Neural cell (in vitro differentiated cells): ENCODE data around the gene MSMP. TPM values are rescaled to one million over a fixed set of nuclear protein-coding genes. Genes with fewer than 3 reads are reported as not detected.

Source experiments
- H2AFZ ChIP-seq: fragments of 200-600, 300-800 bp; sonication (generic), shearing (Covaris generic); 2 replicates; pipeline ENCODE4 v1.6.0; 2014; ENCODE audit warnings: low read depth, mild to moderate bottlenecking, antibody characterized with exemption, low read length, moderate library complexity
- H3F3A ChIP-seq: fragments of 200-600 bp; shearing (Covaris generic); 2 replicates; pipeline ENCODE4 v1.6.1; 2016; ENCODE audit warnings: mild to moderate bottlenecking, moderate library complexity, mixed read lengths, antibody characterized with exemption, low read length; ENCODE audit not compliant: insufficient read depth, poor library complexity, severe bottlenecking
- H3K27ac ChIP-seq: fragments of 200-600, 300-800 bp; sonication (generic), shearing (Covaris generic); 2 replicates; pipeline ENCODE4 v1.5.1; 2014; ENCODE audit warnings: mild to moderate bottlenecking, low read length, moderate library complexity
- H3K27me3 ChIP-seq: fragments of 300-800, 200-600 bp; sonication (generic), shearing (Covaris generic); 2 replicates; pipeline ENCODE4 v1.6.0; 2014; ENCODE audit warnings: mild to moderate bottlenecking, low read depth, low read length, moderate library complexity; ENCODE audit not compliant: insufficient read depth
- H3K36me3 ChIP-seq: fragments of 300-800, 200-600 bp; sonication (generic), shearing (Covaris generic); 2 replicates; pipeline ENCODE4 v1.5.1; 2014; ENCODE audit warnings: mild to moderate bottlenecking, antibody characterized with exemption, low read length, moderate library complexity; ENCODE audit not compliant: insufficient read depth
- H3K4me2 ChIP-seq: fragments of 300-800, 200-600 bp; sonication (generic), shearing (Covaris generic); 2 replicates; pipeline ENCODE4 v1.6.0; 2014; ENCODE audit warnings: mild to moderate bottlenecking, low read length
- H3K4me3 ChIP-seq: fragments of 300-800, 200-600 bp; sonication (generic), shearing (Covaris generic); 2 replicates; pipeline ENCODE4 v1.5.1; 2014; ENCODE audit warnings: mild to moderate bottlenecking, low read length, moderate library complexity
- H3K79me2 ChIP-seq: fragments of 200-600 bp; shearing (Covaris generic); replicated peaks from 2 replicates; pipeline ENCODE4 v1.6.0; 2014; ENCODE audit warnings: mild to moderate bottlenecking, low read length, moderate library complexity; ENCODE audit not compliant: insufficient read depth
- H3K9ac ChIP-seq: fragments of 300-800, 200-600 bp; sonication (generic), shearing (Covaris generic); 2 replicates; pipeline ENCODE4 v1.6.1; 2016; ENCODE audit warnings: mild to moderate bottlenecking, low read length, mixed read lengths
- H3K9me2 ChIP-seq: fragments of 200-600 bp; shearing (Covaris generic); 2 replicates; pipeline ENCODE4 v1.6.1; 2016; ENCODE audit warnings: mild to moderate bottlenecking, low read length, mixed read lengths; ENCODE audit not compliant: insufficient read depth
- H3K9me3 ChIP-seq: fragments of 200-600, 300-800 bp; sonication (generic), shearing (Covaris generic); 2 replicates; pipeline ENCODE4 v1.6.1; 2016; ENCODE audit warnings: mild to moderate bottlenecking, mixed run types, low read length, moderate library complexity, mixed read lengths
- H4K20me1 ChIP-seq: fragments of 200-600 bp; shearing (Covaris generic); 2 replicates; pipeline ENCODE4 v1.6.1; 2016; ENCODE audit warnings: mild to moderate bottlenecking, mixed run types; ENCODE audit not compliant: insufficient read depth
- CTCF ChIP-seq: fragments of 450-650 bp; IDR thresholded peaks from 2 replicates; pipeline ENCODE4 v1.5.1; 2014; ENCODE audit warnings: antibody characterized with exemption, mild to moderate bottlenecking, moderate library complexity; ENCODE audit not compliant: poor library complexity, severe bottlenecking
- EP300 ChIP-seq: fragments of 450-650 bp; conservative IDR thresholded peaks from 2 replicates; pipeline ENCODE4 v1.6.1; 2014; ENCODE audit warnings: antibody characterized with exemption, mild to moderate bottlenecking, moderate library complexity; ENCODE audit not compliant: poor library complexity, severe bottlenecking
- EZH2 ChIP-seq: fragments of 200-600, 300-800 bp; shearing (Covaris generic), sonication (generic); IDR thresholded peaks from 2 replicates; pipeline ENCODE4 v1.6.1; 2014; ENCODE audit warnings: antibody characterized with exemption, low read length, borderline replicate concordance, mild to moderate bottlenecking; ENCODE audit not compliant: insufficient read depth, poor library complexity, severe bottlenecking
- MXI1 ChIP-seq: fragments of 450-650 bp; conservative IDR thresholded peaks from 2 replicates; pipeline ENCODE4 v1.6.1; 2014; ENCODE audit warnings: antibody characterized with exemption, mild to moderate bottlenecking; ENCODE audit not compliant: poor library complexity, severe bottlenecking
- POLR2AphosphoS5 ChIP-seq: IDR thresholded peaks from 2 replicates; pipeline ENCODE4 v1.6.1; 2012
- RAD21 ChIP-seq: fragments of 450-650 bp; conservative IDR thresholded peaks from 2 replicates; pipeline ENCODE4 v1.6.1; 2014; ENCODE audit warnings: antibody characterized with exemption, mild to moderate bottlenecking, moderate library complexity
- SMC3 ChIP-seq: fragments of 450-650 bp; conservative IDR thresholded peaks from 2 replicates; pipeline ENCODE4 v1.6.1; 2014; ENCODE audit warnings: antibody characterized with exemption, mild to moderate bottlenecking, moderate library complexity; ENCODE audit not compliant: poor library complexity
- TAF1 ChIP-seq: IDR thresholded peaks from 2 replicates; pipeline ENCODE4 v1.6.1; 2012; ENCODE audit warnings: low read depth
- polyA plus RNA-seq: library from polyadenylated mRNA; depleted of rRNA; stranded (reverse); fragments of >200 nt; gene quantifications from 2 replicates; pipeline ENCODE4 v1.2.3, GENCODE V29; 2014
- TF ChIP-seq, protein P1 (sequence below): IDR thresholded peaks from 2 replicates; pipeline ENCODE4 v1.6.1; 2012; ENCODE audit warnings: borderline replicate concordance

MSMP gene
- polyA plus RNA-seq, 1 donor from 2014 or later, result not detected

GRCh38 chr9:35730486-35730854, 23.6 kb downstream of the MSMP start:
- H3K9ac ChIP-seq, result no peak overlapping the region

GRCh38 chr9:35729700-35730485, 24.2 kb downstream of the MSMP start:
- Histone ChIP-seq H3K27ac (no peak overlapping the region), H3K4me2 (peak overlapping the region; percentile 25), H4K20me1 (no peaks in the 10 kb centered on the region), H3F3A (no peaks in the 10 kb centered on the region), H3K79me2 (peaks cover 31% of the 10 kb centered on the region), H3K9ac (no peak overlapping the region), H3K9me3 (no peaks in the 10 kb centered on the region), H3K27me3 (no peaks in the 10 kb centered on the region), H2AFZ (no peak overlapping the region), H3K9me2 (no peaks in the 10 kb centered on the region), H3K4me3 (peak overlapping the region; percentile 81), H3K36me3 (no peaks in the 10 kb centered on the region)
- TF ChIP-seq, protein P1, sequence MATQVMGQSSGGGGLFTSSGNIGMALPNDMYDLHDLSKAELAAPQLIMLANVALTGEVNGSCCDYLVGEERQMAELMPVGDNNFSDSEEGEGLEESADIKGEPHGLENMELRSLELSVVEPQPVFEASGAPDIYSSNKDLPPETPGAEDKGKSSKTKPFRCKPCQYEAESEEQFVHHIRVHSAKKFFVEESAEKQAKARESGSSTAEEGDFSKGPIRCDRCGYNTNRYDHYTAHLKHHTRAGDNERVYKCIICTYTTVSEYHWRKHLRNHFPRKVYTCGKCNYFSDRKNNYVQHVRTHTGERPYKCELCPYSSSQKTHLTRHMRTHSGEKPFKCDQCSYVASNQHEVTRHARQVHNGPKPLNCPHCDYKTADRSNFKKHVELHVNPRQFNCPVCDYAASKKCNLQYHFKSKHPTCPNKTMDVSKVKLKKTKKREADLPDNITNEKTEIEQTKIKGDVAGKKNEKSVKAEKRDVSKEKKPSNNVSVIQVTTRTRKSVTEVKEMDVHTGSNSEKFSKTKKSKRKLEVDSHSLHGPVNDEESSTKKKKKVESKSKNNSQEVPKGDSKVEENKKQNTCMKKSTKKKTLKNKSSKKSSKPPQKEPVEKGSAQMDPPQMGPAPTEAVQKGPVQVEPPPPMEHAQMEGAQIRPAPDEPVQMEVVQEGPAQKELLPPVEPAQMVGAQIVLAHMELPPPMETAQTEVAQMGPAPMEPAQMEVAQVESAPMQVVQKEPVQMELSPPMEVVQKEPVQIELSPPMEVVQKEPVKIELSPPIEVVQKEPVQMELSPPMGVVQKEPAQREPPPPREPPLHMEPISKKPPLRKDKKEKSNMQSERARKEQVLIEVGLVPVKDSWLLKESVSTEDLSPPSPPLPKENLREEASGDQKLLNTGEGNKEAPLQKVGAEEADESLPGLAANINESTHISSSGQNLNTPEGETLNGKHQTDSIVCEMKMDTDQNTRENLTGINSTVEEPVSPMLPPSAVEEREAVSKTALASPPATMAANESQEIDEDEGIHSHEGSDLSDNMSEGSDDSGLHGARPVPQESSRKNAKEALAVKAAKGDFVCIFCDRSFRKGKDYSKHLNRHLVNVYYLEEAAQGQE, result no peak
- TF ChIP-seq CTCF (peak; percentile 56), RAD21 (no peak)

More at GRCh38 chr9:35730486-35730854, 23.6 kb downstream of the MSMP start:
- H3K9me2 ChIP-seq, result no peaks in the 10 kb centered on the region
- peaks cover 31% of the 10 kb centered on the region for H3K79me2 ChIP-seq
- TF ChIP-seq CTCF (no peak), SMC3 (no peak), POLR2AphosphoS5 (no peak), TAF1 (no peak), RAD21 (no peak), MXI1 (no peak), EZH2 (no peak), EP300 (no peak)
- TF ChIP-seq, protein P1, result no peak
- H3K27me3 ChIP-seq, result no peaks in the 10 kb centered on the region
- no peaks in the 10 kb centered on the region for H3F3A ChIP-seq
- no peak overlapping the region for H2AFZ ChIP-seq
- H3K4me2 ChIP-seq, result peak overlapping the region; percentile 25
- no peaks in the 10 kb centered on the region for H3K9me3 ChIP-seq
- no peaks in the 10 kb centered on the region for H4K20me1 ChIP-seq
- no peaks in the 10 kb centered on the region for H3K36me3 ChIP-seq
- no peak overlapping the region for H3K27ac ChIP-seq
- H3K4me3 ChIP-seq, result peak overlapping the region; percentile 81
